Measurements from ENCODE around the gene CRACR2B. TPM values are rescaled to one million over a fixed set of nuclear protein-coding genes. Genes with fewer than 3 reads are reported as not detected.

Gene CRACR2B
- total and polyA plus RNA-seq, 2 of the 13 experiments (the other 11 are each of a cell fraction or from before 2014, with no cell fraction given) = 14.9 to 21.0 TPM

DNA sequence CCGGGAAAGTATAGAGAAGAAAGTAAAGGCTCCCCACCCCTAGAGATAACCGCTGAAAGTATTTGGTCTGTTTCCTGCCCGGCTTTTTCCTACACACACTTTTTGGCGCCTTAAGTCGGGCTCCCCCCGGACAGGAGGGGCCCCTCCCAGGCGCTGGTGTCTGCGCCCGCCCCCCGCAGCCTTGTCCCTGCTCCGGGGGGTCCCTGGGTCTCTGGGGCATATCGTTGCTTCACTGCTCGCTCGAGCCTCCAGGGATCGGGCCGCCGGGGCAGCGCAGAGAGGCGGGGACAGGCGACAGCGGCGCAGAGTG lies 928 bp upstream of the CRACR2B start (continued):
- peak; percentile 57; the same call in 1 of the 2 replicates for TF ChIP-seq ZNF564 (CRISPR knock-in tag; IDR thresholded peaks at IDR 0.05)
- TF ChIP-seq HDAC1 (CRISPR knock-in tag; IDR thresholded peaks at IDR 0.05) = no peak
- TF ChIP-seq PRPF4 (IDR thresholded peaks at IDR 0.05; ENCODE audit: low read depth, low read length, poor library complexity, severe bottlenecking) = no peak

- H3K36me3 ChIP-seq (replicated peaks in 1 of 2; ENCODE audit: control insufficient read depth in 1 of 2, insufficient read depth in 2 of 2, low read length in 2 of 2) = peaks cover 4 to 14% of the 10 kb centered on the region in 2 experiments; a peak in 3 of 5 replicates
- POLR2A ChIA-PET = interaction anchor here (1.8 to 16.1 kb wide), 4 partner anchors 8 to 28 kb away, joined by 4 to 264 read pairs (median 75); partner anchors contain the start of genes PNPLA2, POLR2L, RPLP2 and TSPAN4
- intact Hi-C loops (cut with micrococcal nuclease; ENCODE audit: unreplicated experiment) (no loop called here), in situ Hi-C loops (cut with HindIII; ENCODE audit: extremely low pct_ligation_motif_present, low pct_unique_long_range_greater_than_20kb) (no loop called here)
- H3K4me3 ChIP-seq (replicated peaks in 1 of 3; ENCODE audit: insufficient read depth in 1 of 3, low read depth in 2 of 3, low read length in 3 of 3) = peak overlapping the region; percentile 69 to 83 (median 80)
- FAIRE-seq = no peak
- no peaks in the 10 kb centered on the region for H3K79me2 ChIP-seq (ENCODE audit: insufficient read depth, low read length)
- peak; percentile 51 for ATAC-seq
- no peaks in the 10 kb centered on the region for H3K9me3 ChIP-seq (ENCODE audit: low read length)
- peaks cover 68% of the 10 kb centered on the region for H3K4me1 ChIP-seq (ENCODE audit: insufficient read depth, low read length)
- DNase-seq (ENCODE audit: low spot score) = peak; percentile 47
- H3K27ac ChIP-seq (ENCODE audit: extremely low read length, insufficient read depth, low read length) = peak overlapping the region; percentile 77
- no peak overlapping the region for H2AFZ ChIP-seq (ENCODE audit: low read length)
- CTCF ChIA-PET (ENCODE audit: low intra/inter-chr PET ratio, low total read pairs) = no interaction called here
- no peaks in the 10 kb centered on the region for H4K20me1 ChIP-seq (ENCODE audit: insufficient read depth, low read length)
- H3K9ac ChIP-seq (ENCODE audit: insufficient read depth, low read depth, low read length) = peak overlapping the region; percentile 74
- peak overlapping the region; percentile 91 for H3K4me2 ChIP-seq (ENCODE audit: low read depth, low read length)
- WGBS (ENCODE audit: low lambda C conversion rate) = under 1% methylated on average over 18 of the region's 66 CpGs
- no peaks in the 10 kb centered on the region for H3K27me3 ChIP-seq (ENCODE audit: control insufficient read depth in 1 of 2, insufficient read depth in 2 of 2, low read length in 2 of 2)
- TSS peak; percentile 55 for BruUV-seq (replicated peaks)
- TF ChIP-seq, protein P1, sequence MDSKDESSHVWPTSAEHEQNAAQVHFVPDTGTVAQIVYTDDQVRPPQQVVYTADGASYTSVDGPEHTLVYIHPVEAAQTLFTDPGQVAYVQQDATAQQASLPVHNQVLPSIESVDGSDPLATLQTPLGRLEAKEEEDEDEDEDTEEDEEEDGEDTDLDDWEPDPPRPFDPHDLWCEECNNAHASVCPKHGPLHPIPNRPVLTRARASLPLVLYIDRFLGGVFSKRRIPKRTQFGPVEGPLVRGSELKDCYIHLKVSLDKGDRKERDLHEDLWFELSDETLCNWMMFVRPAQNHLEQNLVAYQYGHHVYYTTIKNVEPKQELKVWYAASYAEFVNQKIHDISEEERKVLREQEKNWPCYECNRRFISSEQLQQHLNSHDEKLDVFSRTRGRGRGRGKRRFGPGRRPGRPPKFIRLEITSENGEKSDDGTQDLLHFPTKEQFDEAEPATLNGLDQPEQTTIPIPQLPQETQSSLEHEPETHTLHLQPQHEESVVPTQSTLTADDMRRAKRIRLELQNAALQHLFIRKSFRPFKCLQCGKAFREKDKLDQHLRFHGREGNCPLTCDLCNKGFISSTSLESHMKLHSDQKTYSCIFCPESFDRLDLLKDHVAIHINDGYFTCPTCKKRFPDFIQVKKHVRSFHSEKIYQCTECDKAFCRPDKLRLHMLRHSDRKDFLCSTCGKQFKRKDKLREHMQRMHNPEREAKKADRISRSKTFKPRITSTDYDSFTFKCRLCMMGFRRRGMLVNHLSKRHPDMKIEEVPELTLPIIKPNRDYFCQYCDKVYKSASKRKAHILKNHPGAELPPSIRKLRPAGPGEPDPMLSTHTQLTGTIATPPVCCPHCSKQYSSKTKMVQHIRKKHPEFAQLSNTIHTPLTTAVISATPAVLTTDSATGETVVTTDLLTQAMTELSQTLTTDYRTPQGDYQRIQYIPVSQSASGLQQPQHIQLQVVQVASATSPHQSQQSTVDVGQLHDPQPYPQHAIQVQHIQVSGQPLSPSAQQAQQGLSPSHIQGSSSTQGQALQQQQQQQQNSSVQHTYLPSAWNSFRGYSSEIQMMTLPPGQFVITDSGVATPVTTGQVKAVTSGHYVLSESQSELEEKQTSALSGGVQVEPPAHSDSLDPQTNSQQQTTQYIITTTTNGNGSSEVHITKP (CRISPR knock-in tag; IDR thresholded peaks at IDR 0.05; ENCODE audit: low read depth) = peak; percentile 53; the same call in 1 of the 2 replicates
- TF ChIP-seq ZNF605 (CRISPR knock-in tag; IDR thresholded peaks at IDR 0.05) (no peak), TIGD3 (CRISPR knock-in tag; IDR thresholded peaks at IDR 0.05; ENCODE audit: borderline replicate concordance) (no peak), EED (CRISPR knock-in tag; IDR thresholded peaks at IDR 0.05) (no peak), ZIK1 (CRISPR knock-in tag; IDR thresholded peaks at IDR 0.05; ENCODE audit: borderline replicate concordance, low read depth) (no peak), ZNF557 (CRISPR knock-in tag; IDR thresholded peaks at IDR 0.05) (no peak), HMG20B (CRISPR knock-in tag; conservative IDR thresholded peaks at IDR 0.05) (peak; percentile 45; the same call in 1 of the 2 replicates), ZNF225 (CRISPR knock-in tag; IDR thresholded peaks at IDR 0.05) (peak; percentile 73; the same call in 1 of the 2 replicates), ZNF235 (CRISPR knock-in tag; IDR thresholded peaks at IDR 0.05; ENCODE audit: borderline replicate concordance) (peak; percentile 69; the same call in 1 of the 2 replicates), ZXDC (CRISPR knock-in tag; IDR thresholded peaks at IDR 0.05) (no peak)
These were observed 398 bp upstream of the CRACR2B start for GRCh38 chr11:827146-827896.

All from HepG2 (cell line).